Putamen (tissue), 1 donor: ENCODE measurements around the gene SLC12A8.

Experiments used
- DNase-seq: peaks from one replicate; pipeline ENCODE4 v3.0.0-alpha.2; 2016; ENCODE audit warnings: low spot score

The SLC12A8 gene

DNA sequence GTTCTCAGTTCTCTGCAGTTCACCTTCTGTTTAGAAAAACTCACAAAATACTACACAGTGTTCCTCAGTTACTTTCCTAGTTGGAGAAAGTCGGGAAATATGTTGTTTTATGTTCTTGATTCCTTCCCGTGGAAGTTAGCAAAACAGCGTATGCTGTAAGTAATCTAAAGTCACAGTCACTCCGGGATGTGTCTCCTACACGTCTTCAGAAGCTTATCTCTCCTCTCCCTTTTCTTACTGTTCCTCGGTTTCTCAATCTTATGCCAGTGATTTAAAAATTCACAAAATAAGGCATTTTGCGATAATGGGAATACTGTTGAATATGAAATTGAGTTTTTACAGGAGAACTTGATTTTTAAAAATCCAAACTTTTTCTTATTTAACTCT is 158.5 kb downstream of the SLC12A8 start:
- DNase-seq, result no peak

- DNase-seq, result no peak
These were observed 159.2 kb downstream of the SLC12A8 start for GRCh38 chr3:125053304-125053699.

- DNase-seq, result no peak
These were observed 159.8 kb downstream of the SLC12A8 start for GRCh38 chr3:125052624-125053303.

DNA sequence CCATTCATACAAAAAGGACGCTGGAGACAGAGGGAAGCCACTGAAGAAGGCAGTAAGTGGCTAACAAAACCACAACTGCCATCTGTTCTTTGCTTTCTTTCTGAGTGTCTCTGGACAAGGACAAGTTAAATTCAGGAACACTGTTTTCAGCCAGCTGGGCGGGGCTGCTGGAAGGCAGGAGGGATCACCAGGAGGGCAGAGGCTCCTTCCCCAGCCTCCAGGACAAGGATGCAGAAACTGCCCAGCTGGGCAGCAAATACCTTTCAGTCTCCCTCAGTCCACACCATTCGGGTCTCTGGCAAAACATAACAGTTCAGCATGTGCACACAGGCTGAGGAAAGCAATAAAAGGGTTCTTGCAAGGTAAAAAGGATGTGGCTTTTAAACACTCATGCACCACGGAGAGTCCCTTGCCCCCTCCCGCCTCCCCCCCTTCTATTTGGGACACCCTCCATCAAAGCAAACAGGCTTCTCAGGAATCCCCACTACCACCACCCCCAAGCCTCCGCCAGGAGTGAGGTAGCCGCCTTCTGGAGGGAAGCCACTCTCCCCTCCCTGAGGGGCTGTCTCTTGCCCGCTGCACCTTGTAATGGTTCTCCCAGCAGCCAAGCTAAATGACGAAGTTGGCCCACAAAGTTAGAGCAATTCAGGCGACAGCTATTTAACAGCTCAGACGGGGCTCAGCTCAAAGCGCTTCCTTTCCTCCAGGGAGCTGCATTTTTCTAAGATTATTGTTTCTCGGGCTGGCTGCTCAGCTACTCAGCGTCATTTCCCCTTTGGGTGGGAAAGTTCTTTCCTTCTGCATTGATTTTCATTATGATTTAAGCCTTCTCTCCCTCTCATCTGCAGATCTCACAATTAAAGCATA is 160.6 kb downstream of the SLC12A8 start:
- no peak for DNase-seq

DNA sequence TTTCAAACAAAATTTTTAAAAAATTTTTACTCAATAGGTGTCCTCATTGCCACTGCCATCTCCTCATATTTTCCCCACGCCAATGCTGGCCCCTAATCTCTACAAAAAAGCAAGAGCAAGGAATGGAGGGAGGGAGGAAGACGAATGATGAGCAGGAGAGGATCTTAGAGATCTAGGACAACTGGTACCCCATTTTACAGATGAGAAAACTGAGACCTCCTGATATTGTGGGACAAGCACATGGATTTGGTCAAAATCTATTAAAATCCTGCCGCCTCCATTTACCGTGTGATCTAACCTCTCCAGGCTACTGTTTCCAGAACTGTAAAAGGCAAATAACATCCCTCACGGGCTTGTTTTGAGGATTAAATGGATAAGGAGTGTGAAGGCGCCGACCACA is 161.3 kb downstream of the SLC12A8 start:
- DNase-seq, result no peak

DNA sequence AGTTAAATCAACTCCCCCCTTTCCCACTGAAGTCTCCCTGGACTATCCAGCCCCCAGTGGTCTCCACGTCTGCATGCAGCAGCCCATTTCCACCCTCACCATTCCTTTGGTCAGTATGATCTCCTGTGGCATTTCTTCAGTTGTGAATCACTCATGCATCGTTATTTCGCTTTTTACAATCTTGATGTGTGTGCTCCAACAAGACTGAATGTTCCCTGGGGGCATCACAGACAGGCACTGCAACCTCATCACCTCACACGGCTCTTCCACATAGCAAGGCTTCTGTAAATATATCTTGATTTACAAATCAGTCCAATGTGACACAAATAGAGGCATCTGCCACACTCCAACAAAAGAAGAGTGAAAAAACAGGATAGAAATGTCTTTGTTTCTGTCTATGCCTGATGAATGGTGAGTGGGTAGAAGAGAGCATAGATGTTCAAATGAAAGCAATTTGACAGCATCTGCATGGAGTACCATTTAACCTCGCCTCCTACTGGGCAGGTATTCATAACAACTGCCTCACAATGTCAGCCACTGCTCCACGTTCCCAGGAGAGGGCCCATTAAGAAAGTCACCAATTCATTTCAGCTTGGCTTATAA is 162.0 kb downstream of the SLC12A8 start:
- DNase-seq, result no peak

- DNase-seq, result no peak
These were observed 164.3 kb downstream of the SLC12A8 start for GRCh38 chr3:125048282-125048681.

- DNase-seq, result no peak
These were observed 166.6 kb downstream of the SLC12A8 start for GRCh38 chr3:125045965-125046364.

DNA sequence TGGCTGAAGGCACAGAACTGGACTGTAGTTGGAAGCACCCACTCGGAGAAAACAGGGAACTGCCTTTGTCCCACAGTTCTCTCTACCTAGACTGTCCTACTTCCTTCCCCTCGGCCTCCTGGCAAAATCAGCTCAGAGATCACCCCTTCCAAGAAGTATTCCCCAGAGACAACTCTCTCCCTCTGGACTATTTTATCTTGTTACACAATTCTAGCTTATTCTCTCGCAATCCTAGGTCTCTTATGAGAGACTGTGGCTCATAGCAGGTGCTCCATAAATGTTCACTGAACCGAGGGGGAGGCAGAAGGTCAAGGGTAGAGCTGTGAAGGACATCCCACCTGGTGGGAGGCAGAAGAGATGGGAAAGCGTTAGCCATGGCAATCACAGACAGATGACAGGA is 167.4 kb downstream of the SLC12A8 start:
- DNase-seq, result no peak

DNA sequence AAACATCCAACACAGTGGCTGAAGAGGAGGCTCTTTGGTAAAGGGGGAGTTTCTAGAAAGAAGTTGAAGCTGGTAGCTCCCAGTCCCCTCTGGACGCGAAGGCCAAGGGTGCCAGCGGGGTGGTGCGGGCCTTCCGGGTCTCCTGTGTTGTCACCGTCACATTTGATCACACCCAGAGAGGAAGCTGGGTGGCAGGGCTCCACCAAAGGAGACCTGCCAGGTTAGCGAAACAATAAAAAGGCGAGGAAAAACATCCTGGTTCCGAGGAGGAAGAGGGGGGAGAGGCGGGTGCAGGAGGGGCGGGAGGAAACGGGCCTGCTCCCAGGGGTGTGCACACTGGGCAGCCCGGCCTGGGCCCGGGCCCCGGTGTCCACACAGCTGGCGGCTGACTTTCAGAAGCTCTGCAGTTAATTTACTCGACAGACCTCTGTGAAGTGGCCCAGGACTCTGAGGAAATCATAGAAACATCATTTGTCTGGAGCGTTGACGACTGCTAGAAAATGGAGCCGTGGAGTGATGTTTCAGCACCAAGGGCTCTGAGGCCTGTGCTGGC is 168.9 kb downstream of the SLC12A8 start:
- DNase-seq, result no peak

DNA sequence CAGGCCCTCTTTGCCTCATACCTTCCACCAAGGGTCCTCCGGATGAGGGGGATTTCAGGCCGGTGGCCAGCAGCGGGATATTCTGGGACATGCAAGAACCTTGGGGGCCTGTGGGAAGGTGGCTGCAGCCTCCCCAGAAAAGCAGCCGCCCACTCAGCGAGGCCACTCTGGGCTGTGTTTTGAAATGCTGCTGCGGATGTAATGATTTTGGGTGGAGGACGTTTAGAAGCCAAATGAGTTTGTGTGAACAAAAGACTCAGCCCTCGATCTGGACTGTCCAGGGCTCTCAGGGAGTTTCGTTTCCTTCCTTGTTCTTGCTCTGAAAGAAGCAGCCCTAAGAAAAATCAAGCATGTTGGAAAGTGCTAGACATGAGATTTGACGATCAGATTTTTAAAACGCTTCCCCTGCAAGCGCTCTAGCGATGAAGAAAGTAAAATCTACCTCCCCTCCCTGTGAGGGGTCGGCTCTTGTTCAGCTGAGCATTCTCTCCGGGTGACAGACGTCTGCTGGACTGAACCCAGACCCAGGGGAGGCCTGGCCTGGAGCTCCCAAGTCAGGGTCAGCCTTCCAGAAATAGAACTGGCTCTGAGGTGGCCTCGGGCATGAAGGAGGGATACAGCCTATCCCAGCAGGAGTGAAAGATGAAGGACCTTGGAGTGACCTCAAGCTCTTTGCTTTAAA is 169.7 kb downstream of the SLC12A8 start:
- DNase-seq, result no peak

DNA sequence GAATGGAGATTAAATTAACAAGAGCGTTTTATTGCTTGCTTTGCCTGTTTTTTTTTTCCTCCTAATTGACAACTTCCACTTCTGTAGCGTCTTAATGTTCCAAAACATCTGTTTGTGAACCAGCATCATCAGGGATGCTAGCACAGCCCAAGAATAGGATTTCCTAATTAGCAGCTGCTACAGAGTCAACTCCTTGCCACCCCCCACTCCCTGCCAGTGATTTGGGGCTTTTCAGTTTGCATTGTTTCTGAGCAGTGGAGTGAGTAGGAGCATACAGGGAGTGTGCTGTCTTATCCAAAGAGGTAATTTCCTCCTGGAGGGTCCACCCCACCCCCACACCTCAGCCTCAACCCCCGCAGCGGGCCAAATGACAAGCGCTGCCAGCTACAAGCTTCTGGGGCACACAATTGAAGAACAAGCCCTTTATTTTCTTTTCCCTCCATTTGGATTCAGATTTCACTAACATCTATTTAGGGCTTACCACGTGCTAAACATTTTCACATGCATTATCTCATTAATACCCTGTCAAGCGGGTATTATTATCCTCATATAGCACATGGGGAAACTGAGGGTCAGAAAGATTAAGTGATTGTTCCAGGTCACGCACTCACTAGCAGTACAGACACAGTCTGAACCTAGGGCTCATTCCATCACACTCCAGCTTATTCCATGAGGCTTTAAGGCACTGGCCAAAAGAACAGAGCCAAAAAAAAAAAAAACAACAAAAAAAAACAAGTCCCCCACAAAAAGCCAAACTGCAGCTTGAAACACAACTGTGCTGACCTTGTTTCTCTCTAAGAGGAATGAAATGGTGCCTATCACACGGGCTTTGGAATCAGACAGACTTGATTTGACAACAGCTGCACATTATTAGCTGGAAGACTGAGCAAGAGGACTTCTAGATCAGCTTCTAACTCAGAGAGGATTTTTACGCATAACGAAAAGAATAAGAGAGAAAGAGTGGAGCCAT is 173.1 kb downstream of the SLC12A8 start:
- DNase-seq, result no peak

DNA sequence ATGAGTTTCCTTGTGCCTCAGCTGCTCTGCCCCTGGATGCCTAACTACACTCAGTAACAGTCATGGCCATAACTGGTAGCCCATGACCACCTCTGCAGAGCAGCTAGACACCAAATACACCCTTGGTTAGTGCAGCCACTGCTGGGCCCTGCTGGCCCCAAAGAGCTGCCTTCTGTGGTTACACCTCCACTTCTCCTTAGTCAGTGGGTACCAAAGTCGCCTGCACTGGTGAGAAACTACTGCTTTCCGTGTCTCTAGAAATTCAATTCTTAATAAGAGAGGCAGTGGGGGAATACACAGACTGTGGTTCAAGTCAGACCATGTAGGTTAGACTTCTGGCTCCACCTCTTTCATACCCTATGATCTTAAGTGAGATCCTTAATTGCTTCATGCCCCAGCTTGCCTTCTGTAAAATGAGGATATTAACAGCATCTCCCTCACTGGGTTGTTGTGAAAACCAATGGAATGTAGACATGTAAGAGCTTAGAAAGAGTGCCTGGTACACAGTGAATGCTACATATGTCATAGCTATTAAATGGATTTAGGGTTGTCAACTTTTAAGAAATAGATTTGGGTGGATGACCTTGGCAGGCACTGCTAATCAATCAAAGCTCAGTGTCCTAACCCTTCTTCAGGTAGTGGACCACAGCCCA is 174.9 kb downstream of the SLC12A8 start:
- no peak for DNase-seq

DNA sequence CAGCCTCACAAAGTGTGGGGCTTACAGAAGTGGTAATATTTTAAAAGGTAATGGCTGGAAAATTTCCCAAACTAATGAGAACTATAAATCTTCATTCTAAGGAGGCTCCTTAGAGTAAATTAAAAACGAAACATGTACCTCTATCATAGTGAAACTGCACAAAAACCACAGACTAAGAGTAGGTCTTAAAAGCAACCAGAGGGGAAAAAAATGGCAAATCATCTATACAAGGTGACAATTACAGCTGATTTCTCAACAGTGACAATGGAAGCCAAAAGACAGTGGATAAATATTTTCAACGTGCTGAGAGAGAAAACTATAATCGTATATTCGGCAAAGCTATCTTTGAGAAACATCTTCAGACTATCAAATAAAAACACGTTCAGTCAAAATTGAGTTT is 177.3 kb downstream of the SLC12A8 start:
- no peak for DNase-seq

- DNase-seq, result no peak
These were observed 178.9 kb downstream of the SLC12A8 start for GRCh38 chr3:125033616-125034015.

DNA sequence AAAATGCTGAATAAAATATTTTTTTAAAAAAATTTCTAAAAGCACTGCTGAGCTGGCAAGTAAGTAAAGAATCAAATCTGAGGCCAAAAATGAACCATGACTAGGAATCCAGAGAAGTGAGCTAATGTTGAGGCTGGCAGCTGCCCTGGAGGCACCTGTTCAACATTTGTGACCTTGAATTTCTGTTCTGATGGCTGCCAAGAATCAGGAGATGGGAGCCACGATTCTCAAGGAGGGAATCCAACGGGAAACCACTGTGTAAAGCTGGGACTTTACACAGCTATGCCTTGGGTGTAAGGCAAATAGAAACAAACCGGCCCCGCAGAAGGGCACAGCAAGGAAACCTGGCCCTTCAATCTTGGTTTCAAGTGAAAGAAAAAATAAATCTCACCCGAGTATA is 179.4 kb downstream of the SLC12A8 start:
- DNase-seq, result no peak

GRCh38 chr3:125032683-125033082 is 179.9 kb downstream of the SLC12A8 start:
- DNase-seq, result no peak
